WI38 (cell line): Measurements from ENCODE around the gene TRAPPC3L.

Experiments
- H3K4me3 ChIP-seq: 2 replicates; pipeline ENCODE4 v1.5.1; 2011; ENCODE audit warnings: low read depth, mild to moderate bottlenecking, control low read depth, low read length
- CTCF ChIP-seq: IDR thresholded peaks from 2 replicates; pipeline ENCODE4 v1.5.1; 2012; ENCODE audit warnings: low read depth, mild to moderate bottlenecking, control low read depth, low read length

TRAPPC3L gene

GRCh38 chr6:116514111-116514510 lies 31.4 kb downstream of the TRAPPC3L start:
- no peak for TF ChIP-seq CTCF

DNA sequence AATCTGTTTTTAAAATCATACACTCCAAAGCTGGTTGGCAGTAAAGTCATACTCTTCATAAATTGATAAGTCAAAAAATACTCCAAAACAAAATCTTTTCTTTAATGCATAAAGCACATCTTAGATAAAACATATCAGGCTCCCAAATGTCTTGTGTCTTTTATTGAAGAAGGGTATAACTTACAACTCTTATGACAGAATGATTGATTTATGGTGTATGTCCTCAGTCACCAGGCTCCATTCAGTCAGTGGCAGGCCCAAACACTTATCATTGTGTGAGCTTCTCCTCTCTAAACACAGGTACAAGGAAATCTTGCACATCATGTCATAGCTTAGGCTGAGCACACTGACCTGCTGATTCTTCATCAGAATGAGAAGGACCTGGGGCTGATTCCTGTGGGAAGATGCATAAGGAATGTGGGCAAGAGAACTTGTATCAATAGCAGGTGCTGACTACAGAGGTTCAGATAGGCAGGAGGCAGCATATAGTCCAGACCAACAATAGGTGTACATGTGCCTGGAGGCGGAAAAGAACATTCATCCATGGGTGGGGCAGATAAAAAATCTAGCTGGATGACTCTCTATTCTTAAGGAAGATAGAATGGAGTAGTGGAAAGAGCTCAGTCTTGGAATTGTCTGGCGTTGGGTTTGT lies 32.1 kb downstream of the TRAPPC3L start:
- peak overlapping the region; percentile 65 for H3K4me3 ChIP-seq
- no peak for TF ChIP-seq CTCF

More at GRCh38 chr6:116514111-116514510, 31.4 kb downstream of the TRAPPC3L start:
- no peak overlapping the region for H3K4me3 ChIP-seq

GRCh38 chr6:116512734-116513133 lies 32.8 kb downstream of the TRAPPC3L start:
- H3K4me3 ChIP-seq, result peak overlapping the region; percentile 65
- TF ChIP-seq CTCF, result no peak

GRCh38 chr6:116512111-116512559 lies 33.3 kb downstream of the TRAPPC3L start:
- peak overlapping the region; percentile 65 for H3K4me3 ChIP-seq
- no peak for TF ChIP-seq CTCF

GRCh38 chr6:116511424-116512110 lies 33.9 kb downstream of the TRAPPC3L start, which contains the start of gene CALHM5:
CALHM5 (plus strand) TSS chr6:116511639; CDS start chr6:116511697, 58 bp downstream.
- peak within 1 kb of the TSS; percentile 65 for H3K4me3 ChIP-seq
- TF ChIP-seq CTCF, result peak; percentile 54

- no peak for TF ChIP-seq CTCF
Measured at GRCh38 chr6:116508527-116508926, 37.0 kb downstream of the TRAPPC3L start.

GRCh38 chr6:116507324-116507723 lies 38.2 kb downstream of the TRAPPC3L start:
- TF ChIP-seq CTCF, result no peak
- no peak overlapping the region for H3K4me3 ChIP-seq

More at GRCh38 chr6:116508527-116508926, 37.0 kb downstream of the TRAPPC3L start:
- no peak overlapping the region for H3K4me3 ChIP-seq
